ENCODE data around the gene ADH7.

DNA sequence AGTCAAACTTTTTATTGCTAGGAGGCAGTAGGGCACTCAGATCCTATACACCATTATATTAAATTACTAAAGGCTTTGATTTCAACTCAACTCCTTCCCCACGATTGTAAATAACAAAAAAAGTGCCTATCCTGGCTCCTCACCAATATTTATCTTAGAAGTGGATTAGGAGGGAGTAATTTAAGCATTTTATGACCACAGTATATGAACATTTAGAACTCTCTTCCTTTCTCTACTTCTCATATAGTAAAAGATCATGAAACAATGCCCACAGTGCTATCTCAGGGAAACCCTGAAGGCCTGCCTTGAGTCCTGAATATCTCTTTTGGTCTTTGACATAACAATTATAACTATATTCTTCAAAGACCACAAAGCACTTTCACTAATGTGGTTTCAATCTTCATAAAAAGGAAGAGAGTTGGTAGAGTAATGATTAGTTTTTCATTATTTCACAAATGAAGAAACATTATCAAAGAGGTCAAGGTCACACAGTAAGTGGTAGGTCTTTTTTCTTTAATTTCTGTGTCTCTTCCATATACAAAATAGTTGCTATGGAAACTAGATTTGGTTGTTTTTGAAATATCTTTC, 53.5 kb downstream of the ADH7 start:
- TF ChIP-seq TAF1 (IDR thresholded peaks at IDR 0.05; ENCODE audit: borderline replicate concordance, insufficient read depth, low read length) (no peak), POLR2AphosphoS5 (IDR thresholded peaks at IDR 0.05; ENCODE audit: low read depth, low read length) (no peak)
- TF ChIP-seq, protein P1, sequence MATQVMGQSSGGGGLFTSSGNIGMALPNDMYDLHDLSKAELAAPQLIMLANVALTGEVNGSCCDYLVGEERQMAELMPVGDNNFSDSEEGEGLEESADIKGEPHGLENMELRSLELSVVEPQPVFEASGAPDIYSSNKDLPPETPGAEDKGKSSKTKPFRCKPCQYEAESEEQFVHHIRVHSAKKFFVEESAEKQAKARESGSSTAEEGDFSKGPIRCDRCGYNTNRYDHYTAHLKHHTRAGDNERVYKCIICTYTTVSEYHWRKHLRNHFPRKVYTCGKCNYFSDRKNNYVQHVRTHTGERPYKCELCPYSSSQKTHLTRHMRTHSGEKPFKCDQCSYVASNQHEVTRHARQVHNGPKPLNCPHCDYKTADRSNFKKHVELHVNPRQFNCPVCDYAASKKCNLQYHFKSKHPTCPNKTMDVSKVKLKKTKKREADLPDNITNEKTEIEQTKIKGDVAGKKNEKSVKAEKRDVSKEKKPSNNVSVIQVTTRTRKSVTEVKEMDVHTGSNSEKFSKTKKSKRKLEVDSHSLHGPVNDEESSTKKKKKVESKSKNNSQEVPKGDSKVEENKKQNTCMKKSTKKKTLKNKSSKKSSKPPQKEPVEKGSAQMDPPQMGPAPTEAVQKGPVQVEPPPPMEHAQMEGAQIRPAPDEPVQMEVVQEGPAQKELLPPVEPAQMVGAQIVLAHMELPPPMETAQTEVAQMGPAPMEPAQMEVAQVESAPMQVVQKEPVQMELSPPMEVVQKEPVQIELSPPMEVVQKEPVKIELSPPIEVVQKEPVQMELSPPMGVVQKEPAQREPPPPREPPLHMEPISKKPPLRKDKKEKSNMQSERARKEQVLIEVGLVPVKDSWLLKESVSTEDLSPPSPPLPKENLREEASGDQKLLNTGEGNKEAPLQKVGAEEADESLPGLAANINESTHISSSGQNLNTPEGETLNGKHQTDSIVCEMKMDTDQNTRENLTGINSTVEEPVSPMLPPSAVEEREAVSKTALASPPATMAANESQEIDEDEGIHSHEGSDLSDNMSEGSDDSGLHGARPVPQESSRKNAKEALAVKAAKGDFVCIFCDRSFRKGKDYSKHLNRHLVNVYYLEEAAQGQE (IDR thresholded peaks at IDR 0.05; ENCODE audit: insufficient read depth in 1 of 2, low read depth in 2 of 2, low read length in 2 of 2), result no peak
